Aorta (tissue), 5 donors: ENCODE data around the gene CYBC1. TPM values are rescaled to one million over a fixed set of nuclear protein-coding genes. Genes with fewer than 3 reads are reported as not detected.
"Not testable (repeated sequence)": the region's sequence is repeated elsewhere in the genome, so short reads cannot be mapped to it uniquely, and the experiment has no call there.

Experiments
- ATAC-seq: fragments of 200-7000 bp; cut with Tn5 transposase; one replicate; pipeline ENCODE4 v1.9.1; 2022; ENCODE audit warnings: moderate library complexity; ENCODE audit not compliant: low FRiP score
- DNase-seq, 2 donors: peaks; one replicate each; pipeline ENCODE4 v3.0.0-alpha.2; 2020
- H3K27ac ChIP-seq, 2 donors: one replicate each; pipeline ENCODE4 v1.5.1; 2013; ENCODE audit warnings: low read length in 2 of 2, mild to moderate bottlenecking in 2 of 2, moderate library complexity in 2 of 2, control low read depth in 1 of 2, inconsistent platforms in 1 of 2, low read depth in 1 of 2
- H3K27me3 ChIP-seq, 2 donors: one replicate each; pipeline ENCODE4 v1.6.1; 2013; ENCODE audit warnings: control low read depth in 1 of 2, low read length in 1 of 2, mild to moderate bottlenecking in 1 of 2, moderate library complexity in 1 of 2; ENCODE audit not compliant: insufficient read depth in 2 of 2, control insufficient read depth in 1 of 2
- H3K36me3 ChIP-seq, 2 donors: one replicate each; pipeline ENCODE4 v1.6.1; 2013; ENCODE audit warnings: control low read depth in 1 of 2, low read length in 1 of 2, mild to moderate bottlenecking in 1 of 2; ENCODE audit not compliant: insufficient read depth in 2 of 2, control insufficient read depth in 1 of 2
- H3K4me1 ChIP-seq, 2 donors: one replicate each; pipeline ENCODE4 v1.6.1; 2013; ENCODE audit warnings: low read length in 2 of 2, control low read depth in 1 of 2, mild to moderate bottlenecking in 1 of 2, moderate library complexity in 1 of 2; ENCODE audit not compliant: insufficient read depth in 2 of 2, control insufficient read depth in 1 of 2
- H3K4me3 ChIP-seq, 2 donors: one replicate each; pipeline ENCODE4 v1.5.1; 2013; ENCODE audit warnings: low read length in 2 of 2, control low read depth in 1 of 2, mild to moderate bottlenecking in 1 of 2
- H3K9me3 ChIP-seq: one replicate; pipeline ENCODE4 v1.6.1; 2013; ENCODE audit warnings: mild to moderate bottlenecking, low read length; ENCODE audit not compliant: control insufficient read depth
- WGBS, 2 donors: extraction: QIAGEN DNeasy Blood & Tissue Kit; methylation state at CpG; one replicate each; pipeline ENCODE4 v1.1.7; 2013; 5-methylcytosine and 5-hydroxymethylcytosine counted together
- intact Hi-C, 2 donors: fragments of 100-400 bp; cut with DNase I; formaldehyde crosslinking; loops; one replicate each; pipeline versions ENCODE4 v1.14.2 to v1.15.0; 2022
- polyA plus RNA-seq, 2 donors: library from polyadenylated mRNA; stranded (reverse); fragments of 200-250 nt; gene quantifications; one replicate each; pipeline ENCODE4 v1.2.3, GENCODE V29; 2013
- total RNA-seq, 2 donors: library from RNA; stranded (reverse); fragmentation: NEBNext Ultra II Directional; extraction: Animal tissue kit (Norgen Biotek cat#: 25700); gene quantifications; one replicate each; pipeline ENCODE4 v1.2.1, GENCODE V29; 2021
- donor health status: healthy with polysubstance abuse.
- donor health status: Bipolar disorder and iron deficiency.
- donor health status: DM: no; HTN: no; CAD: no.
- donor health status: DM: no; HTN: no; CAD: no.
- donor health status: DM: yes; HTN: yes; CAD: no.

Gene CYBC1
- total and polyA plus RNA-seq, 4 donors, result 26.5 to 131 (median 62.8) TPM

- Histone ChIP-seq H3K4me3 (no peak overlapping the region), H3K36me3 (peaks cover 0 to 5% of the 10 kb centered on the region in 2 donors), H3K4me1 (no peaks in the 10 kb centered on the region), H3K27me3 (no peaks in the 10 kb centered on the region), H3K27ac (no peak overlapping the region), H3K9me3 (no peaks in the 10 kb centered on the region)
- no peak for DNase-seq
- ATAC-seq, result no peak
- 89% methylated on average over 7 of the region's 7 CpGs for WGBS, 2 donors
- intact Hi-C loops, result no loop called here
Observed at GRCh38 chr17:82465023-82465603, 14.6 kb upstream of the CYBC1 start.

- Histone ChIP-seq H3K4me1 (no peaks in the 10 kb centered on the region), H3K36me3 (peaks cover 0 to 5% of the 10 kb centered on the region in 2 donors), H3K9me3 (no peaks in the 10 kb centered on the region), H3K4me3 (no peak overlapping the region), H3K27ac (no peak overlapping the region), H3K27me3 (no peaks in the 10 kb centered on the region)
- intact Hi-C loops, result no loop called here
- ATAC-seq, result no peak
- no peak for DNase-seq
- WGBS, 2 donors, result 90 to 91% methylated on average over 11 of the region's 11 CpGs
Observed at GRCh38 chr17:82464567-82464929, 14.0 kb upstream of the CYBC1 start.

GRCh38 chr17:82463925-82464566 lies 13.5 kb upstream of the CYBC1 start:
- no peaks in the 10 kb centered on the region for H3K27me3 ChIP-seq
- 19 to 21% methylated on average over 7 of the region's 7 CpGs for WGBS, 2 donors
- H3K36me3 ChIP-seq, result peaks cover 0 to 5% of the 10 kb centered on the region in 2 donors
- intact Hi-C loops, result no loop called here
- DNase-seq (no peak), ATAC-seq (peak; percentile 44)
- no peaks in the 10 kb centered on the region for H3K9me3 ChIP-seq
- H3K4me3 ChIP-seq, result no peak overlapping the region
- peak overlapping the region in 1 of 2 donors; percentile 14 for H3K27ac ChIP-seq
- no peaks in the 10 kb centered on the region for H3K4me1 ChIP-seq

GRCh38 chr17:82463391-82463790 lies 12.8 kb upstream of the CYBC1 start:
- H3K27me3 ChIP-seq, result no peaks in the 10 kb centered on the region
- peaks cover 0 to 3% of the 10 kb centered on the region in 2 donors for H3K36me3 ChIP-seq
- 85 to 88% methylated on average over 6 of the region's 6 CpGs for WGBS, 2 donors
- no peaks in the 10 kb centered on the region for H3K9me3 ChIP-seq
- DNase-seq, result no peak
- H3K4me3 ChIP-seq, result no peak overlapping the region
- no peak for ATAC-seq
- intact Hi-C loops, result no loop called here
- no peaks in the 10 kb centered on the region for H3K4me1 ChIP-seq
- peak overlapping the region in 1 of 2 donors; percentile 14 for H3K27ac ChIP-seq

GRCh38 chr17:82461827-82462524 lies 11.4 kb upstream of the CYBC1 start:
- WGBS, 2 donors, result 76 to 82% methylated on average over 10 of the region's 10 CpGs
- H3K4me1 ChIP-seq, result peaks cover 0 to 2% of the 10 kb centered on the region in 2 donors
- H3K27ac ChIP-seq, result no peak overlapping the region
- ATAC-seq, result no peak
- no peak for DNase-seq
- H3K36me3 ChIP-seq, result peaks cover 0 to 3% of the 10 kb centered on the region in 2 donors
- H3K4me3 ChIP-seq, result no peak overlapping the region
- no peaks in the 10 kb centered on the region for H3K9me3 ChIP-seq
- intact Hi-C loops, result no loop called here
- no peaks in the 10 kb centered on the region for H3K27me3 ChIP-seq

GRCh38 chr17:82459936-82460335 lies 9.4 kb upstream of the CYBC1 start:
- H3K4me1 ChIP-seq, H3K9me3 ChIP-seq, ATAC-seq, H3K27ac ChIP-seq, H3K36me3 ChIP-seq, H3K4me3 ChIP-seq, H3K27me3 ChIP-seq: not testable (repeated sequence)
- DNase-seq, result peak in 1 of 2 donors; percentile 5
- intact Hi-C loops, result loop anchor here in 1 of 2 donors (2.0 to 10.0 kb wide), 2 partner anchors 29 to 95 kb away; no protein-coding TSS in a partner anchor
- WGBS, 2 donors, result 93 to 94% methylated on average over 9 of the region's 9 CpGs

- H3K36me3 ChIP-seq, result no peaks in the 10 kb centered on the region
- ATAC-seq, result peak; percentile 56
- 0 to 1% methylated on average over 62 of the region's 62 CpGs for WGBS, 2 donors
- H3K27me3 ChIP-seq, result no peaks in the 10 kb centered on the region
- peak overlapping the region; percentile 64 to 85 for H3K4me3 ChIP-seq
- no peaks in the 10 kb centered on the region for H3K9me3 ChIP-seq
- H3K4me1 ChIP-seq, result peaks cover 0 to 2% of the 10 kb centered on the region in 2 donors
- intact Hi-C loops, result loop anchor here in 1 of 2 donors (2.0 to 10.0 kb wide), 2 partner anchors 30 to 96 kb away; no protein-coding TSS in a partner anchor
- peak overlapping the region in 1 of 2 donors; percentile 41 for H3K27ac ChIP-seq
- peak; percentile 74 to 82 for DNase-seq
Observed at GRCh38 chr17:82458885-82459424, 8.4 kb upstream of the CYBC1 start.

GRCh38 chr17:82458179-82458884 lies 7.8 kb upstream of the CYBC1 start, which contains the start of gene NARF:
Gene NARF, plus strand, starts transcription at chr17:82458741. Its CDS starts 63 bp downstream, at chr17:82458804.
- ATAC-seq, result peak; percentile 100
- Histone ChIP-seq H3K4me3 (peak within 1 kb of the TSS; percentile 85 to 94), H3K9me3 (no peaks in the 10 kb centered on the region), H3K36me3 (no peaks in the 10 kb centered on the region), H3K27me3 (no peaks in the 10 kb centered on the region), H3K27ac (peak within 1 kb of the TSS; percentile 98 to 100), H3K4me1 (peaks cover 0 to 2% of the 10 kb centered on the region in 2 donors)
- DNase-seq, result peak; percentile 98
- WGBS, 2 donors, result 0% methylated on average over 82 to 85 of the region's 85 CpGs
- intact Hi-C loops, result loop anchor here in 1 of 2 donors (2.0 to 10.0 kb wide), 2 partner anchors 30 to 96 kb away; no protein-coding TSS in a partner anchor
